Vagina (tissue), 2 donors: Measurements from ENCODE around the gene GFRA1.

ENCODE experiments used
- POLR2A ChIP-seq, 2 donors: fragments of 450-650 bp; IDR thresholded peaks; one replicate each; pipeline ENCODE4 v1.6.1; 2017; ENCODE audit warnings: antibody characterized with exemption in 2 of 2, mild to moderate bottlenecking in 2 of 2, moderate library complexity in 2 of 2
- POLR2AphosphoS5 ChIP-seq, 2 donors: sonication (generic); formaldehyde crosslinking; IDR thresholded peaks; one replicate each; pipeline ENCODE4 v1.9.0; 2017; ENCODE audit warnings: antibody characterized with exemption in 2 of 2, mild to moderate bottlenecking in 2 of 2, low read depth in 1 of 2; ENCODE audit not compliant: insufficient read depth in 1 of 2
- TF ChIP-seq, protein P1 (sequence below), 3 experiments: fragments of 450-650 bp in 2 of 3; fragments of 200-600 bp in 1 of 3; sonication (generic) in 1 of 3; IDR thresholded peaks; one replicate each; pipeline ENCODE4 v1.5.1; 2017 to 2019; ENCODE audit warnings: antibody characterized with exemption in 3 of 3, mild to moderate bottlenecking in 2 of 3, moderate library complexity in 2 of 3

DNA sequence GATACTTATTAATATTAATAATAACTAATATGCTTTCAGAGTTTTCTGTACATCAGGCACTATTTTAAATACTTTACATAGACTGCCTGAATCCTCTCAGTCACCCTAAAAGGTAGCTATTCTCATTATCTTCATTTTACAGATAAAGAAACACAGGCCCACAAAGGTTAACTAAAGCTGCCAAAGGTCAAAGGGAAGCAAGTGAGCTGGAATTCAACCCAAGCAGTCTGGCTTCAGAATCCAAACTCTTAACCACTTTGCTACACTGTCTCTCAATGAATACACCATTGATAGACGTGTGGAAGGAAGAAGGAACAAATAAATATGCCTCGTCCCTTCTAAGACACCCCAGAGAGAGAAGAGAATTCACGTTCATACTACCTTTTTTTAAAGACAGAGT lies 52.0 kb downstream of the GFRA1 start:
- TF ChIP-seq POLR2AphosphoS5 (IDR thresholded peaks at IDR 0.05; ENCODE audit: insufficient read depth in 1 of 2, low read depth in 1 of 2) (no peak), POLR2A (IDR thresholded peaks at IDR 0.05) (no peak)
- TF ChIP-seq, protein P1, sequence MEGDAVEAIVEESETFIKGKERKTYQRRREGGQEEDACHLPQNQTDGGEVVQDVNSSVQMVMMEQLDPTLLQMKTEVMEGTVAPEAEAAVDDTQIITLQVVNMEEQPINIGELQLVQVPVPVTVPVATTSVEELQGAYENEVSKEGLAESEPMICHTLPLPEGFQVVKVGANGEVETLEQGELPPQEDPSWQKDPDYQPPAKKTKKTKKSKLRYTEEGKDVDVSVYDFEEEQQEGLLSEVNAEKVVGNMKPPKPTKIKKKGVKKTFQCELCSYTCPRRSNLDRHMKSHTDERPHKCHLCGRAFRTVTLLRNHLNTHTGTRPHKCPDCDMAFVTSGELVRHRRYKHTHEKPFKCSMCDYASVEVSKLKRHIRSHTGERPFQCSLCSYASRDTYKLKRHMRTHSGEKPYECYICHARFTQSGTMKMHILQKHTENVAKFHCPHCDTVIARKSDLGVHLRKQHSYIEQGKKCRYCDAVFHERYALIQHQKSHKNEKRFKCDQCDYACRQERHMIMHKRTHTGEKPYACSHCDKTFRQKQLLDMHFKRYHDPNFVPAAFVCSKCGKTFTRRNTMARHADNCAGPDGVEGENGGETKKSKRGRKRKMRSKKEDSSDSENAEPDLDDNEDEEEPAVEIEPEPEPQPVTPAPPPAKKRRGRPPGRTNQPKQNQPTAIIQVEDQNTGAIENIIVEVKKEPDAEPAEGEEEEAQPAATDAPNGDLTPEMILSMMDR (IDR thresholded peaks at IDR 0.05) = no peak
